IMR-90 (cell line): ENCODE results near the gene GPAM. TPM values are rescaled to one million over a fixed set of nuclear protein-coding genes. Genes with fewer than 3 reads are reported as not detected.

ENCODE experiments used
- ATAC-seq: fragments of 200-7000 bp; cut with Tn5 transposase; 2 replicates; pipeline ENCODE4 v1.9.1; 2020; ENCODE audit warnings: low read depth, mild to moderate bottlenecking, moderate library complexity
- BruUV-seq: library from RNA; stranded (reverse); fragments of 400-500 nt; replicated peaks from 2 replicates; lab custom pipeline; 2021; lab: Mats Ljungman, UMichigan
- CTCF ChIA-PET: fragments of 300-600 bp; formaldehyde crosslinking; extraction: SDS; loops from one replicate; lab custom pipeline; 2021; ENCODE audit warnings: antibody characterized with exemption; lab: Yijun Ruan, JAX
- POLR2A ChIA-PET: fragments of 300-600 bp; sonication (Branson Sonifier 250); formaldehyde crosslinking; loops from one replicate; lab custom pipeline; 2022; ENCODE audit warnings: antibody characterized with exemption; ENCODE audit not compliant: unreplicated experiment; lab: Charles Lee
- DNase-seq: peaks from one replicate; pipeline ENCODE4 v3.0.0; 2013
- H2AFZ ChIP-seq: replicated peaks from 2 replicates; pipeline ENCODE3; 2013; ENCODE audit warnings: low read length, mild to moderate bottlenecking; ENCODE audit not compliant: poor library complexity
- H2AK5ac ChIP-seq: 2 replicates; pipeline ENCODE4 v1.6.1; 2013; ENCODE audit warnings: low read depth, low read length, inconsistent platforms
- H2AK9ac ChIP-seq: replicated peaks from 2 replicates; pipeline ENCODE3; 2013; ENCODE audit warnings: mild to moderate bottlenecking, low read depth, low read length, moderate library complexity; ENCODE audit not compliant: poor library complexity
- H2BK120ac ChIP-seq: 2 replicates; pipeline ENCODE4 v1.6.1; 2013; ENCODE audit warnings: low read depth, low read length, inconsistent platforms
- H2BK15ac ChIP-seq: 3 replicates; pipeline ENCODE4 v1.6.1; 2013; ENCODE audit warnings: low read depth, low read length, inconsistent platforms
- H2BK20ac ChIP-seq: 2 replicates; pipeline ENCODE4 v1.6.1; 2013; ENCODE audit warnings: low read depth, mild to moderate bottlenecking, inconsistent platforms, low read length, moderate library complexity
- H2BK5ac ChIP-seq: 2 replicates; pipeline ENCODE4 v1.6.1; 2013; ENCODE audit warnings: mild to moderate bottlenecking, low read depth, low read length, inconsistent platforms; ENCODE audit not compliant: poor library complexity, severe bottlenecking
- H3K14ac ChIP-seq: replicated peaks from 2 replicates; pipeline ENCODE4 v1.6.1; 2013; ENCODE audit warnings: low read depth, low read length, inconsistent platforms
- H3K18ac ChIP-seq: 2 replicates; pipeline ENCODE4 v1.6.1; 2013; ENCODE audit warnings: low read depth, low read length, control low read depth
- H3K23ac ChIP-seq: 2 replicates; pipeline ENCODE4 v1.6.1; 2013; ENCODE audit warnings: low read depth, low read length, inconsistent platforms
- H3K27ac ChIP-seq: 2 replicates; pipeline ENCODE4 v1.5.1; 2013; ENCODE audit warnings: mild to moderate bottlenecking, control low read depth, low read length; ENCODE audit not compliant: insufficient read depth
- H3K27me3 ChIP-seq: 2 replicates; pipeline ENCODE4 v1.6.1; 2013; ENCODE audit warnings: low read length; ENCODE audit not compliant: control insufficient read depth, insufficient read depth
- H3K36me3 ChIP-seq: 2 replicates; pipeline ENCODE4 v1.6.1; 2013; ENCODE audit warnings: low read length, mixed read lengths; ENCODE audit not compliant: control insufficient read depth, insufficient read depth
- H3K4ac ChIP-seq: 2 replicates; pipeline ENCODE4 v1.6.1; 2013; ENCODE audit warnings: low read depth, low read length, inconsistent platforms
- H3K4me1 ChIP-seq: 2 replicates; pipeline ENCODE4 v1.6.1; 2013; ENCODE audit warnings: low read length, mixed read lengths; ENCODE audit not compliant: control insufficient read depth, insufficient read depth
- H3K4me2 ChIP-seq: 2 replicates; pipeline ENCODE4 v1.6.1; 2013; ENCODE audit warnings: low read depth, mild to moderate bottlenecking, control low read depth, low read length, moderate library complexity
- H3K4me3 ChIP-seq: 2 replicates; pipeline ENCODE4 v1.5.1; 2013; ENCODE audit warnings: low read depth, mild to moderate bottlenecking, control low read depth, low read length, moderate library complexity; ENCODE audit not compliant: insufficient read depth
- H3K56ac ChIP-seq: 2 replicates; pipeline ENCODE4 v1.6.1; 2013; ENCODE audit warnings: low read length, inconsistent platforms; ENCODE audit not compliant: insufficient read depth; ENCODE audit errors: extremely low read depth
- H3K79me1 ChIP-seq, 2 experiments: 2 replicates each; pipeline ENCODE4 v1.6.1; 2013; ENCODE audit warnings: low read length in 2 of 2, inconsistent platforms in 1 of 2, low read depth in 1 of 2
- H3K9ac ChIP-seq: 2 replicates; pipeline ENCODE4 v1.6.1; 2013; ENCODE audit warnings: low read depth, low read length, control low read depth
- H3K9me1 ChIP-seq: 2 replicates; pipeline ENCODE4 v1.6.1; 2013; ENCODE audit warnings: low read length, inconsistent platforms; ENCODE audit not compliant: insufficient read depth
- H3K9me3 ChIP-seq: 2 replicates; pipeline ENCODE4 v1.6.1; 2013; ENCODE audit warnings: low read length; ENCODE audit not compliant: control insufficient read depth, insufficient read depth
- H4K20me1 ChIP-seq: 2 replicates; pipeline ENCODE4 v1.6.1; 2013; ENCODE audit warnings: low read length, inconsistent platforms; ENCODE audit not compliant: insufficient read depth
- H4K5ac ChIP-seq: 2 replicates; pipeline ENCODE4 v1.6.1; 2013; ENCODE audit warnings: mild to moderate bottlenecking, low read depth, low read length, control low read depth
- H4K8ac ChIP-seq, 2 experiments: 2 replicates each; pipeline ENCODE4 v1.6.1; 2013; ENCODE audit warnings: low read depth in 2 of 2, low read length in 2 of 2, control low read depth in 1 of 2, inconsistent platforms in 1 of 2
- H4K91ac ChIP-seq: 2 replicates; pipeline ENCODE4 v1.6.1; 2013; ENCODE audit warnings: low read depth, low read length, inconsistent platforms; ENCODE audit not compliant: insufficient read depth
- FOS ChIP-seq: fragments of 150-350 bp; IDR thresholded peaks from 2 replicates; pipeline ENCODE4 v1.6.1; 2016; ENCODE audit warnings: low read depth, low read length
- MXI1 ChIP-seq: IDR thresholded peaks from 2 replicates; pipeline ENCODE4 v1.6.1; 2012; ENCODE audit warnings: low read depth, mild to moderate bottlenecking, low read length, moderate library complexity, borderline replicate concordance
- RCOR1 ChIP-seq: IDR thresholded peaks from 2 replicates; pipeline ENCODE4 v1.6.1; 2012; ENCODE audit warnings: mild to moderate bottlenecking, low read length, improper control_type of control experiment; ENCODE audit not compliant: insufficient replicate concordance
- WGBS, 2 experiments: methylation state at CpG; one replicate each; pipeline versions ENCODE4 v1.1.5 to v1.1.7; 2013; ENCODE audit warnings: missing lambda C conversion rate in 2 of 2; ENCODE audit not compliant: insufficient read length in 1 of 2; ENCODE audit errors: extremely low coverage in 2 of 2; 5-methylcytosine and 5-hydroxymethylcytosine counted together
- dilution Hi-C: fragments of 300-500 bp; cut with HindIII; formaldehyde crosslinking; loops from one replicate; pipeline ENCODE4 v1.14.3; 2018; ENCODE audit warnings: low sequenced_read_pairs; ENCODE audit not compliant: unreplicated experiment
- in situ Hi-C: fragments of 300-500 bp; cut with MboI; formaldehyde crosslinking; loops from 3 replicates; pipeline ENCODE4 v1.14.3; 2019; ENCODE audit warnings: low sequenced_read_pairs, inconsistent platforms, mixed read lengths
- intact Hi-C: fragments of 100-400 bp; cut with micrococcal nuclease; formaldehyde crosslinking; loops from 2 replicates; pipeline ENCODE4 v1.10.0; 2022
- polyA plus RNA-seq, 3 experiments: library from polyadenylated mRNA; depleted of rRNA; stranded (reverse); fragments of >200 nt; gene quantifications; 2 replicates each; pipeline ENCODE4 v1.2.3, GENCODE V29; 2012; ENCODE audit warnings: low replicate concordance in 1 of 3
- total RNA-seq: library from RNA; depleted of rRNA; stranded (reverse); fragments of >200 nt; gene quantifications from 2 replicates; pipeline ENCODE4 v1.2.3, GENCODE V29; 2012
- TF ChIP-seq, protein P1 (sequence below): fragments of 150-350 bp; IDR thresholded peaks from 2 replicates; pipeline ENCODE4 v1.6.1; 2016; ENCODE audit warnings: low read depth, mild to moderate bottlenecking, low read length, moderate library complexity, borderline replicate concordance

The GPAM gene
- total and polyA plus RNA-seq, 2 of the 4 experiments (the other 2 are of a cell fraction), result 3.5 to 11.5 TPM

DNA sequence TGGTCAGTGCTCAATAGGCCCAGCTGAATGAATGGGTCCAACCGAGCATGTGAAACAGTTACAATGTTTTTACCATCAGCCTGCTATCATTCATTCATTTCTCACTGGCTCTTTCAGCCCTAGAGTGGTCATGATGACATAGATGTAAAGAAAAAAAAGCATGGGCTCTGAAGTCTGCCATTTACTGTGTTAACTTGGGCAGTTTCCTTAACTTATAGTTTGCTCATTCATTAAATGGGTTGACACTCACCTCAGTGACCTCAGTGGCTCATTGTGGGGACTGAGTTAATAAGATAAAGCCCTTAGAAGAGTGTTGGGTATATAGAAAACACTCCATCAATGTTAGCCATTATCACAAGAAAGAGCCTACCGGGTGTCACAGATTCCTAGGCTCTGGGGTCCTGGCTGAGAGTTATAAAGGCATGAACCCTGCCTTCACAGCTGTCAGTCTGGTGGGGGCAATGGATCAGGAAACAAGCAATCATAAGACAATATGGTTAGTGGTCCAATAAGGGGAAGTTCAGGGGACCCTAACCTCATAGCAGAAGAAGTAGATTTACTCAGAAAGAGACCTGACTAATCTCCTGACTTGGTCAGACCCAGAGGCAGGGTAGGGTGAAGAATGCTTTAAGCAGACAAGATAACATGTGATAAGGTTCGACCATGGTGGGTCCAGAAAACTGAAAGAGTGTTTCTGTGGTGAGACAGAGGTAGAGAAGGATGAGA is 29.7 kb upstream of the GPAM start:
- dilution Hi-C loops (no loop called here), intact Hi-C loops (no loop called here), in situ Hi-C loops (no loop called here)
- no peak overlapping the region for H3K4me3 ChIP-seq
- H3K9ac ChIP-seq, result no peak overlapping the region
- no peak overlapping the region for H3K27ac ChIP-seq
- no peak overlapping the region for H2BK15ac ChIP-seq
- ChIA-PET CTCF (no interaction called here), POLR2A (no interaction called here)
- WGBS, 2 experiments, result no CpG with 5 or more reads among the region's 3 CpGs
- H3K14ac ChIP-seq, result no peak overlapping the region
- H2BK120ac ChIP-seq, result no peak overlapping the region
- H4K5ac ChIP-seq, result no peak overlapping the region
- no TSS peak for BruUV-seq
- no peak overlapping the region for H2BK5ac ChIP-seq
- no peak overlapping the region for H3K4me2 ChIP-seq
- H3K9me1 ChIP-seq, result 0 out of 2 replicates have a peak, but pooled peaks cover 4% of the 10 kb centered on the region
- no peak overlapping the region for H4K8ac ChIP-seq
- H3K4me1 ChIP-seq, result no peaks in the 10 kb centered on the region; the same call in 1 of the 2 replicates
- H3K9me3 ChIP-seq, result no peaks in the 10 kb centered on the region
- H3K27me3 ChIP-seq, result peaks cover 2% of the 10 kb centered on the region
- no peaks in the 10 kb centered on the region for H4K20me1 ChIP-seq
- no peak overlapping the region for H4K91ac ChIP-seq
- H3K18ac ChIP-seq, result no peak overlapping the region
- H3K23ac ChIP-seq, result no peak overlapping the region
- H3K56ac ChIP-seq, result no peak overlapping the region
- H2AK5ac ChIP-seq, result no peak overlapping the region
- DNase-seq (no peak), ATAC-seq (no peak)
- no peak overlapping the region for H3K4ac ChIP-seq
- peak overlapping the region; percentile 5 for H2AK9ac ChIP-seq
- no peak overlapping the region for H2BK20ac ChIP-seq
- no peaks in the 10 kb centered on the region for H3K79me1 ChIP-seq
- H3K36me3 ChIP-seq, result no peaks in the 10 kb centered on the region
- no peak for TF ChIP-seq RCOR1
- no peak for TF ChIP-seq FOS
- TF ChIP-seq MXI1, result no peak
- TF ChIP-seq, protein P1, sequence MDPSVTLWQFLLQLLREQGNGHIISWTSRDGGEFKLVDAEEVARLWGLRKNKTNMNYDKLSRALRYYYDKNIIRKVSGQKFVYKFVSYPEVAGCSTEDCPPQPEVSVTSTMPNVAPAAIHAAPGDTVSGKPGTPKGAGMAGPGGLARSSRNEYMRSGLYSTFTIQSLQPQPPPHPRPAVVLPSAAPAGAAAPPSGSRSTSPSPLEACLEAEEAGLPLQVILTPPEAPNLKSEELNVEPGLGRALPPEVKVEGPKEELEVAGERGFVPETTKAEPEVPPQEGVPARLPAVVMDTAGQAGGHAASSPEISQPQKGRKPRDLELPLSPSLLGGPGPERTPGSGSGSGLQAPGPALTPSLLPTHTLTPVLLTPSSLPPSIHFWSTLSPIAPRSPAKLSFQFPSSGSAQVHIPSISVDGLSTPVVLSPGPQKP, result no peak
- H2AFZ ChIP-seq, result peak overlapping the region; percentile 39
